GM18868 (cell line): ENCODE measurements around the gene IFI35.
"Not testable (repeated sequence)": the region's sequence is repeated elsewhere in the genome, so short reads cannot be mapped to it uniquely, and the experiment has no call there.

ENCODE experiments used
- ATAC-seq: cut with Tn5 transposase; IDR thresholded peaks from one replicate; pipeline ENCODE4 v1.9.1; 2021; ENCODE audit warnings: mild to moderate bottlenecking, moderate library complexity; ENCODE audit not compliant: unreplicated experiment

Gene IFI35

DNA sequence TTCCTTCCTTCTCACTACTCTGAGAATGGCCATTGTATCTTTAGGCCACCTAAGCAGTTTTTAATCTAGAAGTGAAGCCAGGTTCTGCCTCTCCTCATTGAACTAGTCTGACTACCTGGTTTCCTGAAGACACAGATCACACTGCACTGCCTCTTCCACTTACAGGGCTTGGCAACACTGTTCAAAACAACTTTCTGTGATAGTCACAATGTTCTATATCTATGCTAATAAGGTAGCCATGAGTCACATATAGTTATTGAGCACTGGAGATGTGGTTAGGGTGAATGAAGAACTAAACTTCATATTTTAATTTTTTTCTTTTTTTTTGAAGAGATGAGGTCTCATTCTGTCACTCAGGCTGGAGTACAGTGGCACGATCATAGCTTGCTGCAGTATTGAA, 45.4 kb downstream of the IFI35 start:
- ATAC-seq, result no peak

DNA sequence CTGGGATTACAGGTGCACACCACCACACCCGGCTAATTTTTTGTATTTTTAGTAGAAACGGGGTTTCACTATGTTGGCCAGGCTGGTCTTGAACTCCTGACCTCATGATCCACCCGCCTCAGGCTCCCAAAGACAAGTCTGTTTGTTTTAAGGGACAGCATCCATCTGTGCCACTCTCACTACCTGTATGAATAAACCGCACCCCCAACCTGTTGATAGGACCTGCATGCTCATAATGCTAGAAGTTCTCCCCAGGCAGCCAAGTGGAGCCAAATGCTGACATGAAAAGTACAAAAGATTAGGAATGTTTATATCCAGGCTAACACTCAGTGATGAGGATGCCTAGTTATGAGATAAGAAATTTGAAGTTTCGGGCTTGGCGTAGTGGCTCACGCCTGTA, 46.4 kb downstream of the IFI35 start:
- ATAC-seq, result not testable (repeated sequence)

DNA sequence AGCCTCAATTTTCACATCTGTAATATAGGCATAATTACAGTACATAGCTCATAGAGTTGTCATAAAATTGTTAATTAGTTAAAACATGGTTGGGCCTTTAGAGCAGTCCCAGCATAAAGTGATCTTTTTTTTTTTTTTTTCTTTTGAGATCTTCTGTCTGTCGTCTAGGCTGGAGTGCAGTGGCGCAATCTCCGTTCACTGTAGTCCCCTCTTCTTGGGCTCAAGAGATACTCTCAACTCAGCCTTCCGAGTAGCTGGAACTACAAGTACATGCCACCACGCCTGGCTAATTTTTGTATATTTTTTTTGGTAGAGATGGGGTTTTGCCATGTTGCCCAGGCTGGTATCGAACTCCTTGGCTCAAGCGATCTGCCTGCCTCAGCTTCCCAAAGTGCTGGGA, 49.5 kb downstream of the IFI35 start:
- no peak for ATAC-seq

- no peak for ATAC-seq
Measured at GRCh38 chr17:43062984-43063638, 56.5 kb downstream of the IFI35 start.
